Stomach (tissue), 9 donors: ENCODE measurements around the gene SLC31A1. TPM values are rescaled to one million over a fixed set of nuclear protein-coding genes. Genes with fewer than 3 reads are reported as not detected.
A peak's percentile ranks its signal among the peaks of the same experiment; 100 is the strongest.

Experiments used
- DNase-seq, 2 donors: peaks; one replicate each; pipeline versions ENCODE4 v3.0.0 to v3.0.0-alpha.2; 2013 to 2019
- H3K27ac ChIP-seq, 5 donors: fragments of 200-600 bp in 4 of 5; sonication (generic) in 4 of 5; one replicate each; pipeline ENCODE4 v1.5.1; 2013 to 2019; ENCODE audit warnings: mild to moderate bottlenecking in 1 of 5, moderate library complexity in 1 of 5
- H3K27me3 ChIP-seq, 3 donors: fragments of 200-600 bp; sonication (generic); one replicate each; pipeline ENCODE4 v1.5.1; 2017 to 2019; ENCODE audit warnings: mixed run types in 1 of 3
- H3K36me3 ChIP-seq, 4 donors: fragments of 200-600 bp; sonication (generic); 1 replicate in 3 of 4; 2 replicates in 1 of 4; pipeline ENCODE4 v1.5.1; 2016 to 2019
- H3K4me1 ChIP-seq, 4 donors: fragments of 200-600 bp; sonication (generic); one replicate each; pipeline ENCODE4 v1.5.1; 2016 to 2019
- H3K4me3 ChIP-seq, 4 donors: fragments of 200-600 bp; sonication (generic) in 3 of 4; one replicate each; pipeline ENCODE4 v1.5.1; 2016 to 2019; ENCODE audit warnings: mild to moderate bottlenecking in 1 of 4
- H3K9me3 ChIP-seq, 4 donors: fragments of 200-600 bp; sonication (generic); one replicate each; pipeline ENCODE4 v1.5.1; 2016 to 2019
- CTCF ChIP-seq, 7 experiments: fragments of 450-650 bp in 4 of 7; fragments of 200-600 bp in 3 of 7; sonication (generic) in 3 of 7; IDR thresholded peaks; one replicate each; pipeline ENCODE4 v1.5.1; 2016 to 2019; ENCODE audit warnings: antibody characterized with exemption in 7 of 7, control low read depth in 2 of 7, mild to moderate bottlenecking in 1 of 7
- EP300 ChIP-seq: sonication (generic); formaldehyde crosslinking; IDR thresholded peaks from one replicate; pipeline ENCODE4 v1.6.1; 2017; ENCODE audit warnings: antibody characterized with exemption
- POLR2A ChIP-seq, 4 donors: fragments of 450-650 bp; IDR thresholded peaks; one replicate each; pipeline ENCODE4 v1.6.1; 2016; ENCODE audit warnings: antibody characterized with exemption in 4 of 4, control low read depth in 2 of 4, mild to moderate bottlenecking in 1 of 4, moderate library complexity in 1 of 4
- POLR2AphosphoS5 ChIP-seq, 3 donors: sonication (generic); formaldehyde crosslinking; IDR thresholded peaks; one replicate each; pipeline ENCODE4 v1.6.1; 2016; ENCODE audit warnings: antibody characterized with exemption in 3 of 3
- WGBS, 5 donors: extraction: QIAGEN DNeasy Blood & Tissue Kit in 3 of 5; methylation state at CpG; one replicate each; pipeline versions ENCODE4 v1.1.5 to v1.1.7; 2013 to 2018; 5-methylcytosine and 5-hydroxymethylcytosine counted together
- intact Hi-C: fragments of 100-400 bp; cut with DNase I; formaldehyde crosslinking; loops from one replicate; pipeline ENCODE4 v1.15.1; 2023; ENCODE audit warnings: low total_unique reads
- polyA plus RNA-seq, 3 donors: library from polyadenylated mRNA; stranded (reverse); fragments of 200-250 nt; gene quantifications; one replicate each; pipeline ENCODE4 v1.2.3, GENCODE V29; 2013
- total RNA-seq, 5 donors: library from RNA; depleted of rRNA; stranded (reverse); fragments of >200 nt; gene quantifications; one replicate each; pipeline versions ENCODE4 v1.1.0 to v1.2.3, GENCODE V29; 2014 to 2016
- donor health status: healthy with polysubstance abuse.
- donor health status: Bipolar disorder and iron deficiency.
- donor health status: healthy.

SLC31A1 gene
- total and polyA plus RNA-seq, 8 donors, result 4.7 to 106 (median 12.2) TPM

- DNase-seq, result peak in 1 of 2 donors; percentile 11
- Histone ChIP-seq H3K4me1 (peaks cover 31 to 83% (median 52%) of the 10 kb centered on the region in 4 donors), H3K27me3 (no peaks in the 10 kb centered on the region), H3K27ac (peak overlapping the region in 4 of 5 donors; percentile 85 to 93 (median 92)), H3K9me3 (no peaks in the 10 kb centered on the region), H3K36me3 (no peaks in the 10 kb centered on the region), H3K4me3 (peak overlapping the region; percentile 71 to 75 (median 72))
- intact Hi-C loops, result no loop called here
- 35 to 63% (median 35%) methylated on average over 1 of the region's 1 CpG for WGBS, 5 donors
- TF ChIP-seq EP300, result no peak
- TF ChIP-seq POLR2A (IDR thresholded peaks at IDR 0.05), result no peak
- no peak for TF ChIP-seq POLR2AphosphoS5 (IDR thresholded peaks at IDR 0.05)
- TF ChIP-seq CTCF (IDR thresholded peaks at IDR 0.05), result no peak
Observed at GRCh38 chr9:113219969-113220368, 1.4 kb upstream of the SLC31A1 start.

- H3K4me1 ChIP-seq, result peaks cover 31 to 78% (median 50%) of the 10 kb centered on the region in 4 donors
- no peak for DNase-seq
Observed at GRCh38 chr9:113220467-113221002, 809 bp upstream of the SLC31A1 start.

GRCh38 chr9:113221800-113222481 is 597 bp downstream of the SLC31A1 start:
- Histone ChIP-seq H3K27me3 (no peaks in the 10 kb centered on the region), H3K4me1 (peaks cover 28 to 66% (median 43%) of the 10 kb centered on the region in 4 donors), H3K36me3 (no peaks in the 10 kb centered on the region), H3K27ac (peak overlapping the region; percentile 79 to 93 (median 90)), H3K4me3 (peak overlapping the region; percentile 71 to 75 (median 72)), H3K9me3 (no peaks in the 10 kb centered on the region)
- intact Hi-C loops, result no loop called here
- TF ChIP-seq POLR2A (IDR thresholded peaks at IDR 0.05) (no peak), CTCF (IDR thresholded peaks at IDR 0.05) (no peak), EP300 (no peak), POLR2AphosphoS5 (IDR thresholded peaks at IDR 0.05) (no peak)
- WGBS, 5 donors, result 8 to 11% (median 9%) methylated on average over 20 of the region's 20 CpGs
- peak in 1 of 2 donors; percentile 53 for DNase-seq

More at GRCh38 chr9:113220467-113221002, 809 bp upstream of the SLC31A1 start:
- no peak for TF ChIP-seq POLR2A (IDR thresholded peaks at IDR 0.05)
- TF ChIP-seq CTCF (IDR thresholded peaks at IDR 0.05), result no peak
- TF ChIP-seq EP300, result no peak
- no peak for TF ChIP-seq POLR2AphosphoS5 (IDR thresholded peaks at IDR 0.05)
- intact Hi-C loops, result no loop called here
- peak overlapping the region; percentile 71 to 75 (median 72) for H3K4me3 ChIP-seq
- H3K36me3 ChIP-seq, result no peaks in the 10 kb centered on the region
- peak overlapping the region; percentile 73 to 93 (median 90) for H3K27ac ChIP-seq
- H3K27me3 ChIP-seq, result no peaks in the 10 kb centered on the region
- no peaks in the 10 kb centered on the region for H3K9me3 ChIP-seq
- WGBS, 5 donors, result 5 to 10% (median 8%) methylated on average over 11 of the region's 11 CpGs

GRCh38 chr9:113222482-113222841 is 1.1 kb downstream of the SLC31A1 start:
- TF ChIP-seq CTCF (IDR thresholded peaks at IDR 0.05) (no peak), POLR2AphosphoS5 (IDR thresholded peaks at IDR 0.05) (peak in 1 of 3 donors; percentile 28)
- intact Hi-C loops, result no loop called here
- 29 to 48% (median 34%) methylated on average over 5 of the region's 5 CpGs for WGBS, 5 donors

More at GRCh38 chr9:113222482-113222841, 1.1 kb downstream of the SLC31A1 start:
- no peaks in the 10 kb centered on the region for H3K36me3 ChIP-seq
- peak overlapping the region in 4 of 5 donors; percentile 79 to 93 (median 92) for H3K27ac ChIP-seq
- peak in 1 of 2 donors; percentile 48 for DNase-seq
- peaks cover 28 to 65% (median 41%) of the 10 kb centered on the region in 4 donors for H3K4me1 ChIP-seq
- no peaks in the 10 kb centered on the region for H3K27me3 ChIP-seq
- H3K4me3 ChIP-seq, result peak overlapping the region; percentile 71 to 75 (median 72)
- H3K9me3 ChIP-seq, result no peaks in the 10 kb centered on the region
